Kidney (tissue), 14 donors: ENCODE results near the gene VAMP7. TPM values are rescaled to one million over a fixed set of nuclear protein-coding genes. Genes with fewer than 3 reads are reported as not detected.
"Not testable (repeated sequence)": the region's sequence is repeated elsewhere in the genome, so short reads cannot be mapped to it uniquely, and the experiment has no call there.

Experiments used
- DNase-seq, 5 donors: peaks; one replicate each; pipeline ENCODE4 v3.0.0-alpha.2; 2013 to 2020
- FAIRE-seq: peaks from 2 replicates; lab custom pipeline; 2012; peaks lifted over from hg19 to GRCh38; lab: Jason Lieb, UNC
- H3K27ac ChIP-seq, 2 donors: one replicate each; pipeline ENCODE4 v1.7.0; 2013; ENCODE audit warnings: low read depth in 2 of 2, low read length in 2 of 2, inconsistent platforms in 1 of 2
- H3K27me3 ChIP-seq: one replicate; pipeline ENCODE4 v1.7.1; 2013; ENCODE audit warnings: low read length, inconsistent platforms; ENCODE audit not compliant: control insufficient read depth, insufficient read depth
- H3K36me3 ChIP-seq, 3 donors: one replicate each; pipeline versions ENCODE4 v1.7.0 to v1.7.1; 2013; ENCODE audit warnings: low read length in 3 of 3, control low read depth in 1 of 3, inconsistent platforms in 1 of 3; ENCODE audit not compliant: insufficient read depth in 3 of 3, control insufficient read depth in 2 of 3
- H3K4me1 ChIP-seq, 3 donors: one replicate each; pipeline versions ENCODE4 v1.7.0 to v1.7.1; 2013; ENCODE audit warnings: low read length in 3 of 3, inconsistent platforms in 1 of 3, low read depth in 1 of 3; ENCODE audit not compliant: control insufficient read depth in 2 of 3, insufficient read depth in 2 of 3
- H3K4me3 ChIP-seq, 3 donors: one replicate each; pipeline versions ENCODE4 v1.7.0 to v1.8.1; 2013; ENCODE audit warnings: low read length in 3 of 3, control low read depth in 1 of 3, inconsistent platforms in 1 of 3
- H3K9ac ChIP-seq, 3 donors: one replicate each; pipeline versions ENCODE4 v1.7.0 to v1.7.1; 2013; ENCODE audit warnings: low read length in 3 of 3, control low read depth in 1 of 3, inconsistent platforms in 1 of 3
- H3K9me3 ChIP-seq, 3 donors: one replicate each; pipeline versions ENCODE4 v1.7.0 to v1.7.1; 2013; ENCODE audit warnings: low read length in 3 of 3, control low read depth in 1 of 3, inconsistent platforms in 1 of 3; ENCODE audit not compliant: control insufficient read depth in 2 of 3, insufficient read depth in 1 of 3
- CTCF ChIP-seq: IDR thresholded peaks from 3 replicates; pipeline ENCODE4 v1.5.1; 2012; ENCODE audit warnings: mild to moderate bottlenecking, moderate library complexity, borderline replicate concordance; ENCODE audit not compliant: insufficient read depth; ENCODE audit errors: extremely low read depth
- intact Hi-C: fragments of 100-400 bp; cut with DNase I; formaldehyde crosslinking; loops from one replicate; pipeline ENCODE4 v1.11.1; 2022
- polyA plus RNA-seq: library from polyadenylated mRNA; stranded (reverse); fragments of 350-450 nt; fragmentation: Illumina TruSeq; extraction: RNeasy Lipid Tissue Mini Kit (QIAGEN cat#74804); gene quantifications from one replicate; pipeline ENCODE4 v1.2.3, GENCODE V29; 2014; ENCODE audit warnings: low read depth, low replicate concordance; ENCODE audit not compliant: insufficient read depth
- total RNA-seq: library from RNA; stranded (reverse); fragmentation: NEBNext Ultra II Directional; extraction: Animal tissue kit (Norgen Biotek cat#: 25700); gene quantifications from one replicate; pipeline ENCODE4 v1.2.1, GENCODE V29; 2021
- donor health status: control.
- donor health status: control.
- donor health status: control.
- donor health status: control.
- donor health status: control.
- donor health status: DM: yes; HTN: yes; CAD: no.
- donor health status: Normal renal cell carcinoma (clear cell type).

VAMP7 gene
- total and polyA plus RNA-seq, 2 donors from 2014 or later = 32.5 to 40.4 TPM

- H3K27me3 ChIP-seq = no peaks in the 10 kb centered on the region
- peak in 1 of 5 donors; percentile 26 for DNase-seq
- H3K9ac ChIP-seq = no peak overlapping the region
- intact Hi-C loops = no loop called here
- no peak overlapping the region for H3K27ac ChIP-seq
- H3K9me3 ChIP-seq = peaks cover 0 to 4% (median 0%) of the 10 kb centered on the region in 3 donors
- H3K4me1 ChIP-seq = no peaks in the 10 kb centered on the region
- H3K4me3 ChIP-seq = no peak overlapping the region
- H3K36me3 ChIP-seq = no peaks in the 10 kb centered on the region
- TF ChIP-seq CTCF = peak; percentile 40
- FAIRE-seq = no peak
Observed at GRCh38 chrX:155966876-155967275, 85.7 kb downstream of the VAMP7 start.

- H3K4me1 ChIP-seq = no peaks in the 10 kb centered on the region
- no peak overlapping the region for H3K4me3 ChIP-seq
- H3K36me3 ChIP-seq = no peaks in the 10 kb centered on the region
- peaks cover 0 to 4% (median 0%) of the 10 kb centered on the region in 3 donors for H3K9me3 ChIP-seq
- no peak overlapping the region for H3K27ac ChIP-seq
- no peaks in the 10 kb centered on the region for H3K27me3 ChIP-seq
- intact Hi-C loops = no loop called here
- H3K9ac ChIP-seq = no peak overlapping the region
- DNase-seq (no peak), FAIRE-seq (no peak)
- TF ChIP-seq CTCF = no peak
Observed at GRCh38 chrX:155967653-155968325, 86.6 kb downstream of the VAMP7 start.

- Histone ChIP-seq H3K27me3 (no peaks in the 10 kb centered on the region), H3K36me3 (no peaks in the 10 kb centered on the region), H3K27ac (no peak overlapping the region), H3K9me3 (peaks cover 0 to 3% (median 0%) of the 10 kb centered on the region in 3 donors), H3K9ac (no peak overlapping the region), H3K4me3 (no peak overlapping the region), H3K4me1 (no peaks in the 10 kb centered on the region)
- DNase-seq = no peak
- no peak for FAIRE-seq
- TF ChIP-seq CTCF = no peak
- intact Hi-C loops = no loop called here
Observed at GRCh38 chrX:155968326-155968661, 87.1 kb downstream of the VAMP7 start.

- H3K36me3 ChIP-seq = no peaks in the 10 kb centered on the region
- no peaks in the 10 kb centered on the region for H3K27me3 ChIP-seq
- no peak overlapping the region for H3K9ac ChIP-seq
- H3K4me1 ChIP-seq = no peaks in the 10 kb centered on the region
- intact Hi-C loops = no loop called here
- no peak overlapping the region for H3K4me3 ChIP-seq
- no peak overlapping the region for H3K27ac ChIP-seq
- no peak for TF ChIP-seq CTCF
- FAIRE-seq (no peak), DNase-seq (no peak)
- H3K9me3 ChIP-seq = no peaks in the 10 kb centered on the region
Observed at GRCh38 chrX:155968791-155969190, 87.6 kb downstream of the VAMP7 start.

GRCh38 chrX:155971658-155972057 is 90.5 kb downstream of the VAMP7 start:
- H3K9ac ChIP-seq, H3K9me3 ChIP-seq, intact Hi-C loops, H3K36me3 ChIP-seq, H3K27me3 ChIP-seq, DNase-seq, H3K27ac ChIP-seq, H3K4me1 ChIP-seq, FAIRE-seq, H3K4me3 ChIP-seq: not testable (repeated sequence)
